ENCODE results near the gene BMPR1B.

DNA sequence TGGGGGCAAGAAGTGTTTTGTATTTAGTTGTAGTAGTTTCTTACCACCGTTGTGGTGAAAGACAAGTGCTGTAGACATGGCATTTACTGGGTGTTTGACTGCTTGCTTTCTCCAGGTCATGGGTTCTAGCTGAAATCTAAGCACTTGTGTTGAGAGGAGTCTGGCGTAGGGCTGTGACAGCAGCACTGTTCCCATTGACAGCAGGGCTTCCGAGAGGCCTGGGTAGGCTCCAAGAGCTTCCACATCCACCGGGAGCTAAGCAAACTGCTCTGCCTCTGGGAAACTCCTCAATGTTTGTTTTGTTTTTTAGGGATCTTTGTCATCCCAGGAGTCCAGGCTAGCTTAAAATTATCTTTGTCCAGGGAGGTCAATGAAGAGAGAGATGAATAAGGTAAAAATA, 44.3 kb downstream of the BMPR1B start:
- TF ChIP-seq POLR2AphosphoS5 (IDR thresholded peaks at IDR 0.05; ENCODE audit: low read depth) (no peak), REST (IDR thresholded peaks at IDR 0.05; ENCODE audit: insufficient replicate concordance, low read depth) (no peak), SPI1 (IDR thresholded peaks at IDR 0.05; ENCODE audit: borderline replicate concordance, low read depth) (no peak)
- TF ChIP-seq, protein P1, sequence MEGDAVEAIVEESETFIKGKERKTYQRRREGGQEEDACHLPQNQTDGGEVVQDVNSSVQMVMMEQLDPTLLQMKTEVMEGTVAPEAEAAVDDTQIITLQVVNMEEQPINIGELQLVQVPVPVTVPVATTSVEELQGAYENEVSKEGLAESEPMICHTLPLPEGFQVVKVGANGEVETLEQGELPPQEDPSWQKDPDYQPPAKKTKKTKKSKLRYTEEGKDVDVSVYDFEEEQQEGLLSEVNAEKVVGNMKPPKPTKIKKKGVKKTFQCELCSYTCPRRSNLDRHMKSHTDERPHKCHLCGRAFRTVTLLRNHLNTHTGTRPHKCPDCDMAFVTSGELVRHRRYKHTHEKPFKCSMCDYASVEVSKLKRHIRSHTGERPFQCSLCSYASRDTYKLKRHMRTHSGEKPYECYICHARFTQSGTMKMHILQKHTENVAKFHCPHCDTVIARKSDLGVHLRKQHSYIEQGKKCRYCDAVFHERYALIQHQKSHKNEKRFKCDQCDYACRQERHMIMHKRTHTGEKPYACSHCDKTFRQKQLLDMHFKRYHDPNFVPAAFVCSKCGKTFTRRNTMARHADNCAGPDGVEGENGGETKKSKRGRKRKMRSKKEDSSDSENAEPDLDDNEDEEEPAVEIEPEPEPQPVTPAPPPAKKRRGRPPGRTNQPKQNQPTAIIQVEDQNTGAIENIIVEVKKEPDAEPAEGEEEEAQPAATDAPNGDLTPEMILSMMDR (IDR thresholded peaks at IDR 0.05; ENCODE audit: insufficient read depth, low read length): no peak

Data from HL-60 (cell line).